Kidney tubule cell (primary cell): Measurements from ENCODE around the gene PGP.

Experiments
- DNase-seq: peaks from one replicate; pipeline ENCODE4 v3.0.0-alpha.2; 2018; ENCODE audit warnings: low spot score

PGP gene

DNA sequence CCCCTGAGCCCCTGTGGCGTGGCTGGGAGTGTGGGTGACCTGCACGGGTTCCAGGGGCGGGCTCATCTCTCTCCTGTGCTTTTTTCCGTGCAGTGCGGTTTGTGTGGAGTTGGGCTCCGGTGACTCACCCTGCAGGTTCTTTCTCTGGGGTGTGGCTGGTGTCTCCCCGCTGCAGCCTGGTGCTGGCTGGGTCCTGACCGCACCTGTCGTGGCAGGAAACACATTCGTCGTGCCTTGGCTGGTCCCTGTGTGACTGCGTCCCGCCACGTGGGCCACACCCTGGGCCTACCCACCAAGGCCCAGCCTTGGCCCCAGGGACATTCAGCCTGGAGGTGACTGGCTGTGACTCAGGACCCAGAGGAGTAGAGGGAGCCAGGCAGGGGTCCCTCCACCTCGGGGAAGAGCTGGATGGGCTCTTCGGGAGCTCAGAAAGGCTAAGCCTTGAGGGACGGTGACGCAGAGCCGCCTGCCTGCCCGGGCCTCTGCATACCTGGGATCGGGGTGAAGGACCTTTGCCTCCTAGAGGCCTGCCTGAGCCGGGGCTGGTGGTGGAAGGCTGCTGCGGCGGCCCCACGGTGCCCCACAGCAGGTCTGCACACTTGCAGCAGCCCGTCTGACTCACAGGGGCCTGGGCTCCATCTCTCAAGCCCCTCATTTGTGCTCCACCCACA, 51.3 kb downstream of the PGP start:
- DNase-seq: peak; percentile 67

DNA sequence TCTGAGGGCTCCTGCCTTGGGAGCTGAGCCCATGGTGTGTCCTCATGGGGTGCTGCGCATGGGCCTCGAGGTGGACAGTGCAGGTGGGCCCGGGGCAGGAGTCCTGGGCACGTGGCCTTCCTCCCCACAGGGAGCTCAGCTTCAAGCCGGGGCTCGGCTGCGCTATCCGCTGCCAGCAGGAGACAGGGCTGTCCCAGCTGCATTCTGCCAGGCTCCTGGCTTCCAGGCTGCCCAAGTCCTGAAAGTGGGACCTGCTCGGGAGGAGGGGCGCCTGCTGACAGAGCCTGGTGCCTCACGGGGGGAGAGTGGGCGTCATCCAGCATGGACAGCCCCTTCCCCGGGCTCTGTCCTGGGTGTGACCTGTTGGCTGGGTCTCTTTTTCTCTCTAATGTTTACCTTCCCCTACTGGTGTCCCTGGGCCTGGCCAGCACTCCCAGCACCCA, 51.9 kb downstream of the PGP start:
- no peak for DNase-seq

DNA sequence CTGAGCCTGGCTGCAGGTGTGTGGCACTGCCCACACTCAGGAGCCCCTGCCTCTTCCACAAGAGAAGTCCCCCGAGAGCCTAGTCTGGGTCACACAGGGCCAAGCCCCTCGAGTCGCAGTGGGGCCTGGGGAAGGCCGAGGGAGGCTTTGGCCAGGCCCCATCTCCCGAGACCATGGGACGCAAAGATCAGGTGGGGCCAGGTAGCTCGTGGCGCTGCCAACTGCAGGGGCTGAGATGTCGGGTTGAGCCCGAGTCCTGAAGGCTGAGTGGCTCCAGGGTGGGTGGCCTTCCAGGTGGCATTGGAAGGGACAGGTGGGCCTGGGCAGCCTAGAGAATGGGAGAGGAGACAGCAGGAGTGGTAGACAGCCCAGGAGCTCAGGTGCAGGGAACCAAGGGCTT, 52.7 kb downstream of the PGP start:
- DNase-seq: no peak
